ENCODE results near the gene TAS2R7.

The TAS2R7 gene

GRCh38 chr12:10753059-10753458 lies 49.4 kb downstream of the TAS2R7 start:
- Histone ChIP-seq H3K27me3 (replicated peaks; ENCODE audit: control insufficient read depth, insufficient read depth, low read length, poor library complexity, severe bottlenecking) (peaks cover 3% of the 10 kb centered on the region), H3K4me3 (ENCODE audit: insufficient read depth, low read depth, low read length, poor library complexity, severe bottlenecking) (no peak overlapping the region), H3K27ac (ENCODE audit: insufficient read depth, low read length, poor library complexity, severe bottlenecking) (no peak overlapping the region), H3K9me3 (ENCODE audit: control insufficient read depth, low read length) (peaks cover 10% of the 10 kb centered on the region), H3K36me3 (ENCODE audit: control insufficient read depth, insufficient read depth, low read length) (no peaks in the 10 kb centered on the region), H3K4me1 (ENCODE audit: control insufficient read depth, insufficient read depth, low read length, poor library complexity, severe bottlenecking) (no peaks in the 10 kb centered on the region)
- DNase-seq, result no peak

All from effector memory CD4-positive, alpha-beta T cell (primary cell).